Caco-2 (cell line): ENCODE data around the gene WNK2. TPM values are rescaled to one million over a fixed set of nuclear protein-coding genes. Genes with fewer than 3 reads are reported as not detected.
"Not testable (repeated sequence)": the region's sequence is repeated elsewhere in the genome, so short reads cannot be mapped to it uniquely, and the experiment has no call there.

Experiments
- BruUV-seq: library from RNA; stranded (reverse); fragments of 400-500 nt; replicated peaks from 2 replicates; lab custom pipeline; 2021; lab: Mats Ljungman, UMichigan
- CTCF ChIA-PET: fragments of 300-600 bp; sonication (Branson Sonifier 250); formaldehyde crosslinking; loops from one replicate; lab custom pipeline; 2022; ENCODE audit warnings: antibody characterized with exemption; lab: Charles Lee
- POLR2A ChIA-PET: fragments of 300-600 bp; sonication (Branson Sonifier 250); formaldehyde crosslinking; loops from one replicate; lab custom pipeline; 2022; ENCODE audit warnings: antibody characterized with exemption; lab: Charles Lee
- DNase-seq, 2 experiments: peaks; one replicate each; pipeline versions ENCODE4 v3.0.0 to v3.0.0-alpha.2; 2020 to 2022
- H3K27me3 ChIP-seq: replicated peaks from 2 replicates; pipeline ENCODE4 v1.6.0; 2011; ENCODE audit warnings: low read length; ENCODE audit not compliant: control insufficient read depth, insufficient read depth
- H3K36me3 ChIP-seq: 2 replicates; pipeline ENCODE4 v1.5.1; 2011; ENCODE audit warnings: low read length; ENCODE audit not compliant: control insufficient read depth, insufficient read depth
- H3K4me1 ChIP-seq: fragments of 250-450 bp; sonication (Bioruptor Pico); 2 replicates; pipeline ENCODE4 v1.5.1; 2020; ENCODE audit warnings: mild to moderate bottlenecking
- H3K4me3 ChIP-seq: 2 replicates; pipeline ENCODE4 v1.5.1; 2011; ENCODE audit warnings: low read depth, mild to moderate bottlenecking, control low read depth, low read length
- H3K9me3 ChIP-seq: fragments of 250-450 bp; sonication (Bioruptor Pico); 2 replicates; pipeline ENCODE4 v1.5.1; 2020; ENCODE audit warnings: mild to moderate bottlenecking, moderate library complexity
- H3K27ac Mint-ChIP-seq: one replicate; pipeline ENCODE4 v1.8.0; 2022; ENCODE audit warnings: mixed read lengths; ENCODE audit not compliant: unreplicated experiment
- H3K27me3 Mint-ChIP-seq: one replicate; pipeline ENCODE4 v1.8.0; 2022; ENCODE audit warnings: mixed read lengths; ENCODE audit not compliant: insufficient read depth, unreplicated experiment
- H3K36me3 Mint-ChIP-seq: one replicate; pipeline ENCODE4 v1.8.0; 2022; ENCODE audit warnings: mild to moderate bottlenecking, mixed read lengths; ENCODE audit not compliant: insufficient read depth, unreplicated experiment
- H3K4me1 Mint-ChIP-seq: one replicate; pipeline ENCODE4 v1.8.0; 2022; ENCODE audit warnings: low read depth, mixed read lengths; ENCODE audit not compliant: unreplicated experiment
- H3K4me3 Mint-ChIP-seq: one replicate; pipeline ENCODE4 v1.8.0; 2022; ENCODE audit warnings: mild to moderate bottlenecking, moderate library complexity, mixed read lengths; ENCODE audit not compliant: unreplicated experiment
- H3K9me3 Mint-ChIP-seq: one replicate; pipeline ENCODE4 v1.8.0; 2022; ENCODE audit warnings: mixed read lengths; ENCODE audit not compliant: unreplicated experiment
- CTCF ChIP-seq, 2 experiments: fragments of 200-600 bp in 1 of 2; IDR thresholded peaks; 1 replicate in 1 of 2; 2 replicates in 1 of 2; pipeline versions ENCODE4 v1.5.1 to v1.8.0; 2011 to 2022; ENCODE audit warnings: antibody characterized with exemption in 1 of 2, control low read depth in 1 of 2, inconsistent platforms in 1 of 2, low read depth in 1 of 2, low read length in 1 of 2, mild to moderate bottlenecking in 1 of 2, moderate library complexity in 1 of 2; ENCODE audit not compliant: insufficient read depth in 1 of 2, severe bottlenecking in 1 of 2, unreplicated experiment in 1 of 2
- intact Hi-C: fragments of 100-400 bp; cut with micrococcal nuclease; formaldehyde crosslinking; loops from one replicate; pipeline ENCODE4 v1.10.0; 2022; ENCODE audit not compliant: unreplicated experiment
- total RNA-seq: library from RNA; stranded (reverse); gene quantifications from 2 replicates; pipeline ENCODE4 v1.2.3, GENCODE V29; 2022

The WNK2 gene
- total RNA-seq, 1 experiment from 2014 or later, result 21.7 TPM

GRCh38 chr9:93336720-93337119, 152.8 kb downstream of the WNK2 start:
- ChIA-PET CTCF (no interaction called here), POLR2A (no interaction called here)
- no TSS peak for BruUV-seq
- TF ChIP-seq CTCF (IDR thresholded peaks at IDR 0.05; ENCODE audit: insufficient read depth in 1 of 2, low read depth in 1 of 2, low read length in 1 of 2, severe bottlenecking in 1 of 2, unreplicated experiment in 1 of 2), result no peak
- H3K36me3 Mint-ChIP-seq, result no peaks in the 10 kb centered on the region
- no peak overlapping the region for H3K27ac Mint-ChIP-seq
- H3K27me3 Mint-ChIP-seq, result no peaks in the 10 kb centered on the region
- H3K4me3 Mint-ChIP-seq, result no peak overlapping the region
- Histone ChIP-seq H3K27me3 (no peaks in the 10 kb centered on the region), H3K4me1 (no peaks in the 10 kb centered on the region), H3K4me3 (no peak overlapping the region), H3K36me3 (no peaks in the 10 kb centered on the region), H3K9me3 (peaks cover 6% of the 10 kb centered on the region; the same call in 1 of the 2 replicates)
- intact Hi-C loops, result no loop called here
- peaks cover 14% of the 10 kb centered on the region for H3K9me3 Mint-ChIP-seq
- no peak for DNase-seq
- H3K4me1 Mint-ChIP-seq, result no peaks in the 10 kb centered on the region

DNA sequence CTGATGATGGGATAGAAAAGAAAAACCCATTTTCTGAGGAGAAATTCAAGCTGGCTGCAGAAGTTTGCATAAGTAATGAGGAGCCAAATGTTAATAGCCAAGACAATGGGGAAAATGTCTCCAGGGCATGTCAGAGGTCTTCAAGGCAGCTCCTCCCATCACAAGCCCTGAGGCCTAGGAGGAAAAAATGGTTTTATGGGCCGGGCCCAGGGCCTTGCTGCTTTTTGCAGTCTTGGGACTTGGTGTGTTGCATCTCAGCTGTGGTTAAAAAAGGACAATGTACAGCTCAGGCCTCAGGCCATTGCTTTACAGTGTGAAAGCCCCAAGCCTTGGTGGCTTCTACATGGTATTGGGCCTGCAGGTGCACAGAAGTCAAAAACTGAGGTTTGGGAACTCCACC, 154.3 kb downstream of the WNK2 start:
- H3K4me3 Mint-ChIP-seq, H3K4me1 Mint-ChIP-seq, DNase-seq, H3K27me3 Mint-ChIP-seq, CTCF ChIA-PET, H3K4me1 ChIP-seq, POLR2A ChIA-PET, H3K27me3 ChIP-seq, BruUV-seq, H3K36me3 ChIP-seq, H3K9me3 ChIP-seq, intact Hi-C loops, H3K36me3 Mint-ChIP-seq, H3K27ac Mint-ChIP-seq, H3K4me3 ChIP-seq: not testable (repeated sequence)
- peaks cover 13% of the 10 kb centered on the region for H3K9me3 Mint-ChIP-seq

GRCh38 chr9:93340091-93340490, 156.2 kb downstream of the WNK2 start:
- Histone ChIP-seq H3K27me3 (no peaks in the 10 kb centered on the region), H3K4me1 (no peaks in the 10 kb centered on the region), H3K4me3 (no peak overlapping the region), H3K36me3 (no peaks in the 10 kb centered on the region), H3K9me3 (peaks cover 6% of the 10 kb centered on the region; the same call in 1 of the 2 replicates)
- peaks cover 13% of the 10 kb centered on the region for H3K9me3 Mint-ChIP-seq
- no TSS peak for BruUV-seq
- ChIA-PET POLR2A (no interaction called here), CTCF (no interaction called here)
- no peaks in the 10 kb centered on the region for H3K36me3 Mint-ChIP-seq
- TF ChIP-seq CTCF (IDR thresholded peaks at IDR 0.05; ENCODE audit: insufficient read depth in 1 of 2, low read depth in 1 of 2, low read length in 1 of 2, severe bottlenecking in 1 of 2, unreplicated experiment in 1 of 2), result no peak
- intact Hi-C loops, result no loop called here
- no peak overlapping the region for H3K27ac Mint-ChIP-seq
- peaks cover 7% of the 10 kb centered on the region for H3K4me1 Mint-ChIP-seq
- DNase-seq, result no peak
- no peaks in the 10 kb centered on the region for H3K27me3 Mint-ChIP-seq
- H3K4me3 Mint-ChIP-seq, result no peak overlapping the region

GRCh38 chr9:93341820-93342219, 157.9 kb downstream of the WNK2 start:
- BruUV-seq, H3K4me3 ChIP-seq, intact Hi-C loops, H3K4me1 ChIP-seq, H3K4me3 Mint-ChIP-seq, H3K27me3 Mint-ChIP-seq, H3K4me1 Mint-ChIP-seq, H3K9me3 ChIP-seq, H3K27ac Mint-ChIP-seq, DNase-seq, H3K36me3 Mint-ChIP-seq, CTCF ChIA-PET, H3K27me3 ChIP-seq, POLR2A ChIA-PET, H3K36me3 ChIP-seq: not testable (repeated sequence)
- H3K9me3 Mint-ChIP-seq, result peaks cover 13% of the 10 kb centered on the region

DNA sequence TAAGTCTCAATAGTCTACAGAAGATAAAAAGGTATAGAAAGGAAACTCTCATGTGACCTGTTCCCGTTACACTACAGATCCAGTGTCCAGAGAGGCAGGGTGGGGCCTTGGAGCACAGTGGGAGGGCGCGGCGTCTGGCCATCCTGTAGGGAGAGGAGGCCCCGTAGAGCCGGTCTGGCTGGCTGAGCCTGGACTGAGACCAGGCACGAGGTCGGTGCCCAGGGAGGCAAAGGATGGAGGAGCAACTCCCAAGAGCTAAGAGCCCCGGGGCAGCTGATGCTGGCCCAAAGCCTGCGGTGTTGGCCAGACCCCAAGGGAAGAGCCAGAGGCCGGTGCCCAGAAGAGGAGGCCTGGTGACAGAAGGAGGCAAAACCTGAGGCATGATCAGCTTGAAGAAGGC, 158.5 kb downstream of the WNK2 start:
- POLR2A ChIA-PET, H3K4me3 Mint-ChIP-seq: not testable (repeated sequence)

More for the DNA sequence above, 158.5 kb downstream of the WNK2 start:
- H3K9me3 ChIP-seq, DNase-seq, CTCF ChIA-PET, intact Hi-C loops, H3K4me1 Mint-ChIP-seq, BruUV-seq, H3K9me3 Mint-ChIP-seq, H3K4me3 ChIP-seq, H3K36me3 ChIP-seq, H3K4me1 ChIP-seq, H3K36me3 Mint-ChIP-seq, H3K27me3 ChIP-seq, H3K27me3 Mint-ChIP-seq: not testable (repeated sequence)
- peak overlapping the region; percentile 42 for H3K27ac Mint-ChIP-seq
